CD14-positive monocyte (primary cell): ENCODE data around the gene NNMT. TPM values are rescaled to one million over a fixed set of nuclear protein-coding genes. Genes with fewer than 3 reads are reported as not detected.

Experiments
- DNase-seq, 3 donors: peaks; one replicate each; pipeline ENCODE4 v3.0.0-alpha.2; 2011 to 2022
- H2AFZ ChIP-seq: 2 replicates; pipeline ENCODE4 v1.6.0; 2012; ENCODE audit warnings: mild to moderate bottlenecking, low read depth, low read length, inconsistent platforms; ENCODE audit not compliant: insufficient read depth, poor library complexity, severe bottlenecking
- H3K27ac ChIP-seq, 2 donors: 1 replicate in 1 of 2; 2 replicates in 1 of 2; pipeline ENCODE4 v1.5.1; 2012 to 2013; ENCODE audit warnings: low read length in 2 of 2, control low read depth in 1 of 2, inconsistent platforms in 1 of 2, low read depth in 1 of 2, mild to moderate bottlenecking in 1 of 2
- H3K27me3 ChIP-seq, 2 donors: one replicate each; pipeline versions ENCODE4 v1.6.0 to v1.6.1; 2011 to 2013; ENCODE audit warnings: low read length in 2 of 2; ENCODE audit not compliant: control insufficient read depth in 2 of 2, insufficient read depth in 2 of 2
- H3K36me3 ChIP-seq, 2 donors: replicated peaks in 1 of 2; 1 replicate in 1 of 2; 2 replicates in 1 of 2; pipeline versions ENCODE4 v1.5.1 to v1.6.1; 2012 to 2013; ENCODE audit warnings: low read length in 2 of 2, control low read depth in 1 of 2, inconsistent platforms in 1 of 2, mild to moderate bottlenecking in 1 of 2; ENCODE audit not compliant: insufficient read depth in 2 of 2, control insufficient read depth in 1 of 2
- H3K4me1 ChIP-seq, 2 donors: 1 replicate in 1 of 2; 2 replicates in 1 of 2; pipeline versions ENCODE4 v1.5.1 to v1.6.1; 2012 to 2013; ENCODE audit warnings: low read length in 2 of 2, control low read depth in 1 of 2, inconsistent platforms in 1 of 2, mild to moderate bottlenecking in 1 of 2, moderate library complexity in 1 of 2; ENCODE audit not compliant: insufficient read depth in 2 of 2, control insufficient read depth in 1 of 2
- H3K4me2 ChIP-seq: replicated peaks from 2 replicates; pipeline ENCODE3; 2012; ENCODE audit warnings: low read length, moderate library complexity, mild to moderate bottlenecking; ENCODE audit not compliant: poor library complexity, severe bottlenecking; ENCODE audit errors: extremely low read depth
- H3K4me3 ChIP-seq, 3 experiments: fragments of 200-600 bp in 1 of 3; sonication (generic) in 1 of 3; replicated peaks in 1 of 3; 1 replicate in 2 of 3; 2 replicates in 1 of 3; pipeline ENCODE4 v1.5.1; 2011 to 2013; ENCODE audit warnings: low read length in 3 of 3, mild to moderate bottlenecking in 3 of 3, control low read depth in 2 of 3, low read depth in 2 of 3, inconsistent platforms in 1 of 3, moderate library complexity in 1 of 3
- H3K79me2 ChIP-seq: 2 replicates; pipeline ENCODE4 v1.6.0; 2012; ENCODE audit warnings: mild to moderate bottlenecking, control low read depth, inconsistent platforms, low read length, moderate library complexity; ENCODE audit not compliant: insufficient read depth
- H3K9ac ChIP-seq: 2 replicates; pipeline ENCODE4 v1.6.0; 2017; ENCODE audit warnings: low read length, mild to moderate bottlenecking; ENCODE audit not compliant: insufficient read depth, poor library complexity, severe bottlenecking
- H3K9me3 ChIP-seq, 2 donors: replicated peaks in 1 of 2; 1 replicate in 1 of 2; 2 replicates in 1 of 2; pipeline versions ENCODE4 v1.5.1 to v1.6.1; 2012 to 2013; ENCODE audit warnings: low read length in 2 of 2, control low read depth in 1 of 2; ENCODE audit not compliant: control insufficient read depth in 1 of 2, insufficient read depth in 1 of 2
- H4K20me1 ChIP-seq: 2 replicates; pipeline ENCODE4 v1.6.0; 2012; ENCODE audit warnings: mild to moderate bottlenecking, low read length, control low read depth, moderate library complexity; ENCODE audit not compliant: insufficient read depth
- H3K27ac Mint-ChIP-seq, 7 donors: one replicate each; pipeline ENCODE4 v1.8.0; 2020; ENCODE audit warnings: mild to moderate bottlenecking in 7 of 7, mixed read lengths in 7 of 7, moderate library complexity in 6 of 7, inconsistent platforms in 2 of 7
- H3K27me3 Mint-ChIP-seq, 3 donors: one replicate each; pipeline ENCODE4 v1.8.0; 2021 to 2022; ENCODE audit warnings: low read depth in 3 of 3, mild to moderate bottlenecking in 3 of 3, mixed read lengths in 3 of 3, moderate library complexity in 3 of 3, inconsistent platforms in 1 of 3
- H3K36me3 Mint-ChIP-seq, 2 donors: one replicate each; pipeline ENCODE4 v1.8.0; 2020; ENCODE audit warnings: mixed read lengths in 2 of 2, inconsistent platforms in 1 of 2, mild to moderate bottlenecking in 1 of 2
- H3K4me1 Mint-ChIP-seq: one replicate; pipeline ENCODE4 v1.8.0; 2020; ENCODE audit warnings: mild to moderate bottlenecking, mixed read lengths
- H3K4me3 Mint-ChIP-seq, 2 donors: one replicate each; pipeline ENCODE4 v1.8.0; 2020; ENCODE audit warnings: mild to moderate bottlenecking in 2 of 2, mixed read lengths in 2 of 2, moderate library complexity in 1 of 2
- H3K9me3 Mint-ChIP-seq, 7 donors: one replicate each; pipeline ENCODE4 v1.8.0; 2020 to 2022; ENCODE audit warnings: mixed read lengths in 7 of 7, mild to moderate bottlenecking in 6 of 7, moderate library complexity in 6 of 7, inconsistent platforms in 2 of 7
- WGBS: methylation state at CpG from one replicate; pipeline ENCODE4 v1.1.5; 2013; ENCODE audit warnings: missing lambda C conversion rate; ENCODE audit not compliant: insufficient coverage; 5-methylcytosine and 5-hydroxymethylcytosine counted together
- intact Hi-C, 2 donors: fragments of 100-400 bp; cut with micrococcal nuclease; formaldehyde crosslinking; loops; one replicate each; pipeline versions ENCODE4 v1.15.0 to v1.15.1; 2023
- polyA plus RNA-seq, 3 donors: library from polyadenylated mRNA; depleted of rRNA in 1 of 3; unstranded in 2 of 3; stranded (reverse) in 1 of 3; fragments of 300-500 nt in 2 of 3; fragments of >200 nt in 1 of 3; fragmentation: Illumina TruSeq in 2 of 3; gene quantifications; 1 replicate in 2 of 3; 2 replicates in 1 of 3; pipeline ENCODE4 v1.2.3, GENCODE V29; 2012 to 2021
- TF ChIP-seq, protein P1 (sequence below): fragments of 200-600 bp; IDR thresholded peaks from one replicate; pipeline ENCODE4 v1.8.0; 2022; ENCODE audit warnings: antibody characterized with exemption, mild to moderate bottlenecking

NNMT gene
- polyA plus RNA-seq, 3 donors = not detected

DNA sequence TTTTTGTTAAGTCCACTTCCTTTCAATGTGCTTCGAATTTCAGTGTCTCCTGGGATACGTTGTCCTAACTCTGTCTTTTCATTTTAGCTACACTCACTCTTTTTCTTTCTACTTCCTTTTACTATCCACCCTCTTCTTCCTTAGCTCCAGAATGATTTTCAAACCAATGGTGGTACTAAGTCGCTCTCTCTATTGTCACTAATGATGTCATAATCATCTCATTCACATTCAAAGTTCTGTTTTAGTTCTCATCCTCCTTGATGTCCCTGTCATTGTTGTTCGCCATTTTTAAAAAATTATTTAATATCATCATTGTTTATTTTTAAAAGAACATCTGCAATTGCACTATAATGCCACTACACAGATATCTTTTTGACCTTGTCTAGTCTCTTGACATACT is 47.3 kb downstream of the NNMT start:
- H3K27ac ChIP-seq = no peak overlapping the region
- Mint-ChIP-seq H3K27ac (no peak overlapping the region), H3K4me1 (peaks cover 29% of the 10 kb centered on the region), H3K36me3 (no peaks in the 10 kb centered on the region), H3K27me3 (peaks cover 0 to 8% (median 0%) of the 10 kb centered on the region in 3 donors), H3K9me3 (no peaks in the 10 kb centered on the region), H3K4me3 (no peak overlapping the region)
- intact Hi-C loops = loop anchor here in 1 of 2 donors (10.0 kb wide), 2 partner anchors 91 to 421 kb away; partner anchors contain the start of gene REXO2
- WGBS = 80% methylated on average over 2 of the region's 4 CpGs
- no peaks in the 10 kb centered on the region for H3K27me3 ChIP-seq
- no peak overlapping the region for H3K9ac ChIP-seq
- no peaks in the 10 kb centered on the region for H4K20me1 ChIP-seq
- TF ChIP-seq, protein P1, sequence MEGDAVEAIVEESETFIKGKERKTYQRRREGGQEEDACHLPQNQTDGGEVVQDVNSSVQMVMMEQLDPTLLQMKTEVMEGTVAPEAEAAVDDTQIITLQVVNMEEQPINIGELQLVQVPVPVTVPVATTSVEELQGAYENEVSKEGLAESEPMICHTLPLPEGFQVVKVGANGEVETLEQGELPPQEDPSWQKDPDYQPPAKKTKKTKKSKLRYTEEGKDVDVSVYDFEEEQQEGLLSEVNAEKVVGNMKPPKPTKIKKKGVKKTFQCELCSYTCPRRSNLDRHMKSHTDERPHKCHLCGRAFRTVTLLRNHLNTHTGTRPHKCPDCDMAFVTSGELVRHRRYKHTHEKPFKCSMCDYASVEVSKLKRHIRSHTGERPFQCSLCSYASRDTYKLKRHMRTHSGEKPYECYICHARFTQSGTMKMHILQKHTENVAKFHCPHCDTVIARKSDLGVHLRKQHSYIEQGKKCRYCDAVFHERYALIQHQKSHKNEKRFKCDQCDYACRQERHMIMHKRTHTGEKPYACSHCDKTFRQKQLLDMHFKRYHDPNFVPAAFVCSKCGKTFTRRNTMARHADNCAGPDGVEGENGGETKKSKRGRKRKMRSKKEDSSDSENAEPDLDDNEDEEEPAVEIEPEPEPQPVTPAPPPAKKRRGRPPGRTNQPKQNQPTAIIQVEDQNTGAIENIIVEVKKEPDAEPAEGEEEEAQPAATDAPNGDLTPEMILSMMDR = no peak
- no peaks in the 10 kb centered on the region for H3K36me3 ChIP-seq
- peaks cover 11 to 17% of the 10 kb centered on the region in 2 donors for H3K4me1 ChIP-seq
- no peaks in the 10 kb centered on the region for H3K79me2 ChIP-seq
- H3K9me3 ChIP-seq = no peaks in the 10 kb centered on the region
- DNase-seq = no peak
- H3K4me2 ChIP-seq = no peak overlapping the region
- no peak overlapping the region for H2AFZ ChIP-seq
- no peak overlapping the region for H3K4me3 ChIP-seq

GRCh38 chr11:114344494-114344893 is 48.3 kb downstream of the NNMT start:
- Histone ChIP-seq H2AFZ (no peak overlapping the region), H3K9me3 (no peaks in the 10 kb centered on the region), H3K27ac (no peak overlapping the region), H3K36me3 (no peaks in the 10 kb centered on the region), H3K27me3 (no peaks in the 10 kb centered on the region), H3K4me2 (no peak overlapping the region), H4K20me1 (no peaks in the 10 kb centered on the region), H3K4me1 (peaks cover 11 to 17% of the 10 kb centered on the region in 2 donors), H3K4me3 (no peak overlapping the region), H3K9ac (no peak overlapping the region), H3K79me2 (no peaks in the 10 kb centered on the region)
- intact Hi-C loops = loop anchor here in 1 of 2 donors (10.0 kb wide), 2 partner anchors 90 to 420 kb away; partner anchors contain the start of gene REXO2
- Mint-ChIP-seq H3K36me3 (no peaks in the 10 kb centered on the region), H3K4me3 (no peak overlapping the region), H3K27ac (no peak overlapping the region), H3K4me1 (peaks cover 29% of the 10 kb centered on the region), H3K9me3 (no peaks in the 10 kb centered on the region), H3K27me3 (peaks cover 0 to 3% (median 0%) of the 10 kb centered on the region in 3 donors)
- no peak for DNase-seq
- TF ChIP-seq, protein P1 = no peak
- WGBS = 80% methylated on average over 1 of the region's 4 CpGs
